Epithelial cell of esophagus (primary cell): ENCODE measurements around the gene RABGEF1.

ENCODE experiments used
- DNase-seq: peaks from one replicate; pipeline ENCODE4 v3.0.0; 2010; ENCODE audit warnings: low read depth
- H3K4me3 ChIP-seq: 2 replicates; pipeline ENCODE4 v1.5.1; 2011; ENCODE audit warnings: mild to moderate bottlenecking, low read length, control low read depth
- CTCF ChIP-seq: IDR thresholded peaks from 2 replicates; pipeline ENCODE4 v1.5.1; 2011; ENCODE audit warnings: low read depth, mild to moderate bottlenecking, low read length, control low read depth, inconsistent platforms; ENCODE audit not compliant: insufficient read depth; ENCODE audit errors: missing control alignments

Gene RABGEF1

GRCh38 chr7:66735154-66735553, 5.4 kb upstream of the RABGEF1 start:
- H3K4me3 ChIP-seq, result no peak overlapping the region
- no peak for TF ChIP-seq CTCF
- no peak for DNase-seq

GRCh38 chr7:66735850-66736249, 4.7 kb upstream of the RABGEF1 start:
- no peak for TF ChIP-seq CTCF
- no peak for DNase-seq
- no peak overlapping the region for H3K4me3 ChIP-seq

GRCh38 chr7:66736892-66737291, 3.6 kb upstream of the RABGEF1 start:
- H3K4me3 ChIP-seq, result no peak overlapping the region
- no peak for DNase-seq
- TF ChIP-seq CTCF, result no peak

GRCh38 chr7:66737667-66738066, 2.9 kb upstream of the RABGEF1 start:
- no peak for TF ChIP-seq CTCF
- H3K4me3 ChIP-seq, result no peak overlapping the region
- DNase-seq, result no peak

- peak overlapping the region; percentile 87 for H3K4me3 ChIP-seq
- no peak for TF ChIP-seq CTCF
- DNase-seq, result no peak
These were observed 1.1 kb upstream of the RABGEF1 start for GRCh38 chr7:66739477-66739876.

- TF ChIP-seq CTCF, result no peak
- H3K4me3 ChIP-seq, result peak overlapping the region; percentile 87
- no peak for DNase-seq
These were observed 606 bp upstream of the RABGEF1 start for GRCh38 chr7:66739953-66740301.

GRCh38 chr7:66740980-66741709, 612 bp downstream of the RABGEF1 start:
- DNase-seq, result peak; percentile 47
- H3K4me3 ChIP-seq, result peak overlapping the region; percentile 87
